B cell (primary cell): ENCODE results near the gene TKTL1. TPM values are rescaled to one million over a fixed set of nuclear protein-coding genes. Genes with fewer than 3 reads are reported as not detected.

Experiments
- ATAC-seq: fragments of 200-7000 bp; cut with Tn5 transposase; one replicate; pipeline ENCODE4 v1.10.0; 2021; ENCODE audit warnings: low read depth, mild to moderate bottlenecking, moderate number of reproducible peaks, moderate library complexity
- CTCF ChIA-PET: fragments of 350-600 bp; sonication (Branson Sonifier 250); formaldehyde crosslinking; loops from one replicate; lab custom pipeline; 2021; ENCODE audit warnings: antibody characterized with exemption, inconsistent platforms; lab: Charles Lee
- POLR2A ChIA-PET: fragments of 350-600 bp; sonication (Branson Sonifier 250); formaldehyde crosslinking; loops from one replicate; lab custom pipeline; 2021; ENCODE audit warnings: antibody characterized with exemption; lab: Charles Lee
- DNase-seq: peaks from one replicate; pipeline ENCODE4 v3.0.0; 2013
- H2AFZ ChIP-seq: 2 replicates; pipeline ENCODE4 v1.6.1; 2012; ENCODE audit warnings: mild to moderate bottlenecking, low read depth, low read length; ENCODE audit not compliant: insufficient read depth, poor library complexity, severe bottlenecking
- H3K27ac ChIP-seq, 2 donors: 1 replicate in 1 of 2; 2 replicates in 1 of 2; pipeline ENCODE4 v1.5.1; 2012 to 2013; ENCODE audit warnings: low read length in 2 of 2, mild to moderate bottlenecking in 2 of 2, moderate library complexity in 1 of 2
- H3K27me3 ChIP-seq, 4 experiments: fragments of 200-600 bp in 1 of 4; sonication (generic) in 1 of 4; replicated peaks in 1 of 4; 1 replicate in 2 of 4; 2 replicates in 2 of 4; pipeline versions ENCODE4 v1.6.1 to v1.7.0; 2013 to 2016; ENCODE audit warnings: low read length in 3 of 4, mild to moderate bottlenecking in 2 of 4, mixed read lengths in 1 of 4, moderate library complexity in 1 of 4; ENCODE audit not compliant: insufficient read depth in 4 of 4, control insufficient read depth in 3 of 4; ENCODE audit errors: control extremely low read depth in 1 of 4
- H3K36me3 ChIP-seq, 2 experiments: replicated peaks in 1 of 2; 1 replicate in 1 of 2; 2 replicates in 1 of 2; pipeline versions ENCODE4 v1.6.1 to v1.7.1; 2013; ENCODE audit warnings: low read length in 1 of 2; ENCODE audit not compliant: insufficient read depth in 2 of 2, control insufficient read depth in 1 of 2; ENCODE audit errors: control extremely low read depth in 1 of 2, extremely low read depth in 1 of 2
- H3K4me1 ChIP-seq, 2 donors: fragments of 200-600 bp in 1 of 2; sonication (generic) in 1 of 2; 1 replicate in 1 of 2; 2 replicates in 1 of 2; pipeline versions ENCODE4 v1.5.1 to v1.6.1; 2013 to 2017; ENCODE audit warnings: low read length in 2 of 2; ENCODE audit not compliant: control insufficient read depth in 2 of 2, insufficient read depth in 2 of 2
- H3K4me2 ChIP-seq: replicated peaks from 2 replicates; pipeline ENCODE3; 2012; ENCODE audit warnings: mild to moderate bottlenecking, low read depth, low read length; ENCODE audit not compliant: poor library complexity, severe bottlenecking
- H3K4me3 ChIP-seq, 5 experiments: fragments of 200-600 bp in 1 of 5; sonication (generic) in 1 of 5; 1 replicate in 3 of 5; 2 replicates in 2 of 5; pipeline versions ENCODE4 v1.5.1 to v1.7.0; 2011 to 2016; ENCODE audit warnings: low read length in 4 of 5, mild to moderate bottlenecking in 4 of 5, low read depth in 2 of 5, control low read depth in 1 of 5, moderate library complexity in 1 of 5; ENCODE audit not compliant: insufficient read depth in 1 of 5; ENCODE audit errors: control extremely low read depth in 1 of 5, extremely low read depth in 1 of 5
- H3K79me2 ChIP-seq: fragments of 200-600 bp; sonication (generic); one replicate; pipeline ENCODE4 v1.6.0; 2016; ENCODE audit warnings: low read length; ENCODE audit not compliant: control insufficient read depth, insufficient read depth
- H3K9ac ChIP-seq: fragments of 200-600 bp; sonication (generic); 2 replicates; pipeline ENCODE4 v1.6.1; 2017; ENCODE audit warnings: mild to moderate bottlenecking, low read length, moderate library complexity
- H3K9me3 ChIP-seq, 3 donors: one replicate each; pipeline versions ENCODE4 v1.6.1 to v1.7.1; 2013; ENCODE audit warnings: low read length in 2 of 3; ENCODE audit not compliant: control insufficient read depth in 2 of 3, insufficient read depth in 1 of 3; ENCODE audit errors: control extremely low read depth in 1 of 3
- H4K20me1 ChIP-seq: 2 replicates; pipeline ENCODE4 v1.6.0; 2012; ENCODE audit warnings: mild to moderate bottlenecking, low read length; ENCODE audit not compliant: insufficient read depth, control insufficient read depth, poor library complexity, severe bottlenecking
- H3K27ac Mint-ChIP-seq: one replicate; pipeline ENCODE4 v1.8.0; 2021; ENCODE audit warnings: mixed read lengths
- H3K27me3 Mint-ChIP-seq: one replicate; pipeline ENCODE4 v1.8.0; 2021; ENCODE audit warnings: mixed read lengths
- H3K4me1 Mint-ChIP-seq: one replicate; pipeline ENCODE4 v1.8.0; 2021; ENCODE audit warnings: mixed read lengths
- H3K4me3 Mint-ChIP-seq: one replicate; pipeline ENCODE4 v1.8.0; 2021; ENCODE audit warnings: mixed read lengths
- H3K9me3 Mint-ChIP-seq: one replicate; pipeline ENCODE4 v1.8.0; 2022; ENCODE audit warnings: mixed read lengths; ENCODE audit not compliant: insufficient read depth
- EZH2 ChIP-seq: IDR thresholded peaks from 2 replicates; pipeline ENCODE4 v1.6.1; 2012; ENCODE audit warnings: borderline replicate concordance, low read depth, mild to moderate bottlenecking, moderate library complexity, low read length; ENCODE audit not compliant: insufficient read depth, poor library complexity, severe bottlenecking
- WGBS: methylation state at CpG from one replicate; pipeline ENCODE4 v1.1.5; 2013; ENCODE audit warnings: missing lambda C conversion rate; ENCODE audit not compliant: insufficient coverage; 5-methylcytosine and 5-hydroxymethylcytosine counted together
- intact Hi-C: fragments of 100-400 bp; cut with micrococcal nuclease; formaldehyde crosslinking; loops from one replicate; pipeline ENCODE4 v1.10.0; 2022
- polyA plus RNA-seq: library from polyadenylated mRNA; depleted of rRNA; stranded (reverse); fragments of >200 nt; gene quantifications from 2 replicates; pipeline ENCODE4 v1.2.3, GENCODE V29; 2012
- total RNA-seq, 2 donors: library from RNA; stranded (reverse); fragments of 120-200 nt in 1 of 2; gene quantifications; 1 replicate in 1 of 2; 2 replicates in 1 of 2; pipeline versions ENCODE4 v1.2.3 to v1.2.4, GENCODE V29; 2013 to 2022
- TF ChIP-seq, protein P1 (sequence below): fragments of 200-600 bp; IDR thresholded peaks from one replicate; pipeline ENCODE4 v1.8.0; 2022; ENCODE audit warnings: antibody characterized with exemption, mild to moderate bottlenecking

The TKTL1 gene
- total and polyA plus RNA-seq, 2 donors (not counting 1 experiment from before 2014, with no cell fraction given), result 0.18 to 0.96 TPM

DNA sequence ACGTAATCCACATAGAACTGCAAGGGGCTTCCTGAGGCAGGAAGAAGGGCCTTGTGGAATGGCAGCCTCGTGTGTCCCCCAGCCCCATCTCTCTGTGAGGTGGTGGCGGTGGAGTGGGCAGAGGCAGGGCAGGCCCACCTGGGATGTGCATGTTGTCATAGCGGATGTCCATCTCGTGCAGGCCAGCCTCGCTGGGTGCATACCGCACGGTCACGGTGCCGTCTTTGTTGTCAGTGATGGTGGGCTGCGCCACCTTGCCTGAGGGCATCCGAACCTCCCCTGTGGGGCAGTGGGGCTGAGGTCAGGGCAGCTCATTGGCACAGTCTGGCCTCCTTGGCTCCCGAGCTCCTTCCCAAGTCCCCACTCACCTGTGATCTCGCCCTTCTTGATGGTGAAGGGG is 58.4 kb downstream of the TKTL1 start:
- ChIA-PET POLR2A (no interaction called here), CTCF (no interaction called here)
- Histone ChIP-seq H3K79me2 (peaks cover 8% of the 10 kb centered on the region), H4K20me1 (peaks cover 39% of the 10 kb centered on the region), H3K27me3 (no peaks in the 10 kb centered on the region), H3K9ac (no peak overlapping the region), H3K36me3 (peaks cover 0 to 87% of the 10 kb centered on the region in 2 experiments), H2AFZ (no peak overlapping the region), H3K27ac (no peak overlapping the region), H3K9me3 (no peaks in the 10 kb centered on the region), H3K4me1 (peaks cover 35 to 45% of the 10 kb centered on the region in 2 donors), H3K4me3 (no peak overlapping the region), H3K4me2 (no peak overlapping the region)
- H3K9me3 Mint-ChIP-seq, result no peaks in the 10 kb centered on the region
- peaks cover 28% of the 10 kb centered on the region for H3K4me1 Mint-ChIP-seq
- H3K27ac Mint-ChIP-seq, result no peak overlapping the region
- DNase-seq (no peak), ATAC-seq (no peak)
- H3K27me3 Mint-ChIP-seq, result no peaks in the 10 kb centered on the region
- no peak overlapping the region for H3K4me3 Mint-ChIP-seq
- no peak for TF ChIP-seq EZH2
- TF ChIP-seq, protein P1, sequence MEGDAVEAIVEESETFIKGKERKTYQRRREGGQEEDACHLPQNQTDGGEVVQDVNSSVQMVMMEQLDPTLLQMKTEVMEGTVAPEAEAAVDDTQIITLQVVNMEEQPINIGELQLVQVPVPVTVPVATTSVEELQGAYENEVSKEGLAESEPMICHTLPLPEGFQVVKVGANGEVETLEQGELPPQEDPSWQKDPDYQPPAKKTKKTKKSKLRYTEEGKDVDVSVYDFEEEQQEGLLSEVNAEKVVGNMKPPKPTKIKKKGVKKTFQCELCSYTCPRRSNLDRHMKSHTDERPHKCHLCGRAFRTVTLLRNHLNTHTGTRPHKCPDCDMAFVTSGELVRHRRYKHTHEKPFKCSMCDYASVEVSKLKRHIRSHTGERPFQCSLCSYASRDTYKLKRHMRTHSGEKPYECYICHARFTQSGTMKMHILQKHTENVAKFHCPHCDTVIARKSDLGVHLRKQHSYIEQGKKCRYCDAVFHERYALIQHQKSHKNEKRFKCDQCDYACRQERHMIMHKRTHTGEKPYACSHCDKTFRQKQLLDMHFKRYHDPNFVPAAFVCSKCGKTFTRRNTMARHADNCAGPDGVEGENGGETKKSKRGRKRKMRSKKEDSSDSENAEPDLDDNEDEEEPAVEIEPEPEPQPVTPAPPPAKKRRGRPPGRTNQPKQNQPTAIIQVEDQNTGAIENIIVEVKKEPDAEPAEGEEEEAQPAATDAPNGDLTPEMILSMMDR, result no peak
- 83% methylated on average over 2 of the region's 14 CpGs for WGBS
- intact Hi-C loops, result no loop called here

DNA sequence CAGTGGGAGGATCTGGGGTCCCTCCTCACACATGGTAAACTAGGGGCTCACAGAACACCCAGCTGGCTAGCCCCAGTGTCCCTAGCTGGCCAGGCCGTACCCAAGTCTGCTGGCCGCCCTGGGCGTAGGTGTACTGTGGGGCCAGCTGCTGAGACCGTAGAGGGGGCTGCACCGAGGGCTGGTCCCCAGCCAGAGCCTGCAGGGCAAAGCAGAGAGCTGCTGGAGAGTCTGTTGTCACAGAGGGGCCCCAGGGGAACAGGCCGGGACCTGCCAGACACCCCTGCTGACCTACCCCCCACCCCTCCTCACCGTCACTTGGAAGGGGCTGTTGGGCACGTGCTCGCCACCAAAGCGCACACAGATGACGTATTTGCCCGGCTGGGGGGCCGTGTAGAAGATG is 58.9 kb downstream of the TKTL1 start:
- no peaks in the 10 kb centered on the region for H3K9me3 ChIP-seq
- H3K27me3 ChIP-seq, result no peaks in the 10 kb centered on the region
- CTCF ChIA-PET, result no interaction called here
- no peak overlapping the region for H3K4me2 ChIP-seq
- H4K20me1 ChIP-seq, result peaks cover 44% of the 10 kb centered on the region
- H2AFZ ChIP-seq, result no peak overlapping the region
- H3K4me3 ChIP-seq, result no peak overlapping the region
- no peak overlapping the region for H3K9ac ChIP-seq
- POLR2A ChIA-PET, result no interaction called here
- H3K4me1 Mint-ChIP-seq, result peaks cover 28% of the 10 kb centered on the region
- H3K4me3 Mint-ChIP-seq, result no peak overlapping the region
- 96% methylated on average over 8 of the region's 13 CpGs for WGBS
- peaks cover 0 to 87% of the 10 kb centered on the region in 2 experiments for H3K36me3 ChIP-seq
- no peaks in the 10 kb centered on the region for H3K27me3 Mint-ChIP-seq
- H3K4me1 ChIP-seq, result peaks cover 32 to 40% of the 10 kb centered on the region in 2 donors
- ATAC-seq, result no peak
- no peaks in the 10 kb centered on the region for H3K9me3 Mint-ChIP-seq
- H3K27ac ChIP-seq, result no peak overlapping the region
- intact Hi-C loops, result no loop called here
- H3K27ac Mint-ChIP-seq, result no peak overlapping the region
- peaks cover 8% of the 10 kb centered on the region for H3K79me2 ChIP-seq
- DNase-seq, result no peak
- TF ChIP-seq, protein P1, result no peak
- TF ChIP-seq EZH2, result no peak
